PFSK-1 (cell line): Measurements from ENCODE around the gene OAF.

ENCODE experiments used
- FOXP2 ChIP-seq: optimal IDR thresholded peaks from 2 replicates; pipeline ENCODE3; 2011; ENCODE audit warnings: borderline replicate concordance, control low read depth, inconsistent platforms; ENCODE audit not compliant: insufficient read depth; ENCODE audit errors: extremely low read length, extremely low read depth
- POLR2AphosphoS5 ChIP-seq: IDR thresholded peaks from 2 replicates; pipeline ENCODE4 v1.6.1; 2012; ENCODE audit warnings: low read depth, mild to moderate bottlenecking, control low read depth, low read length, moderate library complexity
- SIN3A ChIP-seq: IDR thresholded peaks from 2 replicates; pipeline ENCODE4 v1.6.1; 2012; ENCODE audit warnings: mild to moderate bottlenecking, low read length, moderate library complexity, borderline replicate concordance; ENCODE audit not compliant: insufficient read depth
- TAF1 ChIP-seq: IDR thresholded peaks from 2 replicates; pipeline ENCODE4 v1.6.1; 2012; ENCODE audit warnings: low read length, control low read depth, borderline replicate concordance; ENCODE audit not compliant: insufficient read depth
- TF ChIP-seq, protein P1 (sequence below), 2 experiments: IDR thresholded peaks; 2 replicates each; pipeline versions ENCODE4 v1.6.1 to v1.8.0; 2011 to 2012; ENCODE audit warnings: low read depth in 2 of 2, low read length in 2 of 2, control low read depth in 1 of 2, inconsistent platforms in 1 of 2, mild to moderate bottlenecking in 1 of 2, moderate library complexity in 1 of 2; ENCODE audit not compliant: insufficient read depth in 1 of 2

DNA sequence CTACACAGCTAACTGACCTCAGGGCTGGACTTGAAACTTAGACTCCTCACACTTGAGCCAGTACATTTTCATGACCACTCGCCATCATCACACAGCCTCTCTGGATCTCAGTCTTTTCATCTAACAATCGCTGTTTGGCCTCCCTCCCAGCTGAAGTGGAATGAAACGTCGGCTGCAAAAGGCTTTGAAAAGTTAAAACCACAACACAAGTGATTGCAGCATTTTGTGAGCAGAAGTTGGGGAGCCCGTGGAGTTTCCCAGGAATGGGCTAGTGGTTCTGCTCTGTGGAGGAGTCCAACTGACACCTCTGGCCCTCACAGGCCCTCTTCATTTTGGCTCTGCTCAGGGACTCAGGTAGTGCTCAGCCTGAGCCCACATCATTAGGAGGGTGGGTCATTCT, 37.0 kb upstream of the OAF start:
- TF ChIP-seq TAF1, result no peak
- TF ChIP-seq POLR2AphosphoS5, result no peak
- no peak for TF ChIP-seq SIN3A
- TF ChIP-seq, protein P1, sequence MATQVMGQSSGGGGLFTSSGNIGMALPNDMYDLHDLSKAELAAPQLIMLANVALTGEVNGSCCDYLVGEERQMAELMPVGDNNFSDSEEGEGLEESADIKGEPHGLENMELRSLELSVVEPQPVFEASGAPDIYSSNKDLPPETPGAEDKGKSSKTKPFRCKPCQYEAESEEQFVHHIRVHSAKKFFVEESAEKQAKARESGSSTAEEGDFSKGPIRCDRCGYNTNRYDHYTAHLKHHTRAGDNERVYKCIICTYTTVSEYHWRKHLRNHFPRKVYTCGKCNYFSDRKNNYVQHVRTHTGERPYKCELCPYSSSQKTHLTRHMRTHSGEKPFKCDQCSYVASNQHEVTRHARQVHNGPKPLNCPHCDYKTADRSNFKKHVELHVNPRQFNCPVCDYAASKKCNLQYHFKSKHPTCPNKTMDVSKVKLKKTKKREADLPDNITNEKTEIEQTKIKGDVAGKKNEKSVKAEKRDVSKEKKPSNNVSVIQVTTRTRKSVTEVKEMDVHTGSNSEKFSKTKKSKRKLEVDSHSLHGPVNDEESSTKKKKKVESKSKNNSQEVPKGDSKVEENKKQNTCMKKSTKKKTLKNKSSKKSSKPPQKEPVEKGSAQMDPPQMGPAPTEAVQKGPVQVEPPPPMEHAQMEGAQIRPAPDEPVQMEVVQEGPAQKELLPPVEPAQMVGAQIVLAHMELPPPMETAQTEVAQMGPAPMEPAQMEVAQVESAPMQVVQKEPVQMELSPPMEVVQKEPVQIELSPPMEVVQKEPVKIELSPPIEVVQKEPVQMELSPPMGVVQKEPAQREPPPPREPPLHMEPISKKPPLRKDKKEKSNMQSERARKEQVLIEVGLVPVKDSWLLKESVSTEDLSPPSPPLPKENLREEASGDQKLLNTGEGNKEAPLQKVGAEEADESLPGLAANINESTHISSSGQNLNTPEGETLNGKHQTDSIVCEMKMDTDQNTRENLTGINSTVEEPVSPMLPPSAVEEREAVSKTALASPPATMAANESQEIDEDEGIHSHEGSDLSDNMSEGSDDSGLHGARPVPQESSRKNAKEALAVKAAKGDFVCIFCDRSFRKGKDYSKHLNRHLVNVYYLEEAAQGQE (IDR thresholded peaks at IDR 0.05; ENCODE audit: insufficient read depth in 1 of 2, low read depth in 2 of 2, low read length in 2 of 2), result no peak
- no peak for TF ChIP-seq FOXP2
